ENCODE results near the gene ASXL3.

The ASXL3 gene

DNA sequence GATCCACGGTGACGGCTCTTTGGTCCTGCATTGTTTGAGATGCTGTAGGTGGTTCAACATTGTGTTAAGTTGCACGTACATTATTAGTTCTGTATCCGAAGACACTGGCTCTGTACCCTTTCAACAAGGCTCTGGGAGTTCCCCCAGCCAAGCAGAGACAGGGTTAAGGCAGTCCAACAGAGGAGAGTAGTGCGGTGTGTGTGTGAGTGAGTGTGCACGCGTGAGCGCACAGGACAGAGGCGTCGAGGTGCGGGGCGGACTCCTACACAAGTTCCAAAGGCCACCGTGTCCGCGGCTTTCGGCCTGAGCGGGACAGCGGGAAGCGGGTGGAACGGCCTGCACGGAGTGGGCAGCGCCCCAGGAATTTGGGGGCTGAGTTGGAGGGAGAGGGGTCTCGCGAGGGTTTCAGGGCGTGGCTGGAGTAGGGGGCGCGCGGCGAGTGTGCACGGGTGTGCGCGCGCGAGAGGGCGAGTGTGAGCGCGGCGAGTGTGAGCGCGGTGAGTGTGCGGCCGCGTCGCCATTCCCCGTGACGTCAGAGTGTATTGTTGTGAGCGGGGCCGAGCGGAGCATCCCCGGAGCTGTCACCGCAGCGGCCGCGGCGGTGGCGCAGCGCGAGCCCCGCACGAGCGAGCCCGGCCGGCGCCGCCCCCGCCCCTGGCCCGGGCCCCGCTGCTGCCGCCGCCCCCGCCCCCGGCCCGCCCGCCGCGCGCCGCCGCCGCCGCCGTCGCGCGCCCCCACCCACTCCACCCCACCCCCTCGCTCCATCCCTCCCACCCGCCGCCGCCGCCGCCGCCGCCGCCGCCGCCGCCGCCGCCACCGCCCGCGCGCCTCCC is at the start of gene ASXL3:
TSS of gene ASXL3 (plus strand) at position 535 of the 833 bp plus-strand sequence. CDS start 413 bp downstream, outside the sequence.
- no peak for DNase-seq

DNA sequence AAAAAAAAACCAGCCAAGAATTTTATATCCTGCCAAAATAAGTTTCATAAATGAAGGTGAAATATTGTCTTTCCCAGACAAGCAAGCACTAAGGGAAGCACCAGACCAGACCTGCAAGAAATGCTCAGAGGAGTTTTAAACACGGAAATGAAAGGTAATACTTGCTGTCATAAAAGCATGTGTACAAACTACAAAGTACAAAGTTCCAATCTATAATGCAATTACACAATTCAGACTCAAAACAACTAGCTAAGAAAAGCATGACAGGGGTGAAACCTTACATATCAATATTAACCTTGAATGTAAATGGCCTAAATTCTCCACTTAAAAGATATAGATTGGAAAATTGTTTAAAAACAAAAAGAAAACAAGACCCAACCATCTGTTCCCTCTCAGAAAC is 45.0 kb upstream of the ASXL3 start:
- DNase-seq: no peak

DNA sequence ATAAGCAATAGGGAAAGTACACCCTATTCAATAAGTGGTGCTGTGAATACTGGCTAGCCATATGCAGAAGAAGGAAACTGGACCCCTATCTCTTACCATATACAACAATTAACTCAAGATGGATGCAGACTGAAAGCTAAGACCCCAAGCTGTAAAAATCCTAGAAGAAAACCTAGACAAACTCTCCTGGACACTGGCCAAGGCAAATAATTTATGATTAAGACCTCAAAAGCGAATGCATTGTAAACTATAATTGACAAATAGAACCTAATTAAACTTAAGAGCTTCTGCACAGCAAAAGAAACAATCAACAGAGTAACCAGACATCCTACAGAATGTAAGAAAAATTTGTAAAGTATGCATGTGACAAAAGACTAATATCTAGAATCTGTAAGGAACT is 41.1 kb upstream of the ASXL3 start:
- no peak for DNase-seq

- no peak for DNase-seq
Observed at GRCh38 chr18:33538418-33539042, 39.5 kb upstream of the ASXL3 start.

- DNase-seq: no peak
Observed at GRCh38 chr18:33540392-33540791, 37.6 kb upstream of the ASXL3 start.

DNA sequence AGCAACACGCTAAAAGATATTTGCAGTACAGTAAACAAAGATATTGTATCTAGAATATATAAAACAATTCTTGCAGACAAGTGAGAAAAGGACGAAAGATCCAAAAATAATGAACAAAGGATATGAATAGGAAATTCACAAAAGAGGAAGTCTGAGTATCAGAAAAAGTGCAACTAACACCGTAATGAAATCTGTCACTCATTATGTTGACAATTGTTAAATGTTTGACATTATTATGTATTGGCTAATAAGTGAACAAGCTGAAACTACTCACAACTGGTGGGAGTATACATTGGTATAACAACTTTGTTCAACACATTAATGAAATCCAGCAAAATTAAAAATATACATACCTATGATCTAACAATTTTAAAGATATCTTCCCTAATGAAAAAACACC is 36.7 kb upstream of the ASXL3 start:
- DNase-seq: no peak

GRCh38 chr18:33556846-33557245 is 21.2 kb upstream of the ASXL3 start:
- DNase-seq: no peak

DNA sequence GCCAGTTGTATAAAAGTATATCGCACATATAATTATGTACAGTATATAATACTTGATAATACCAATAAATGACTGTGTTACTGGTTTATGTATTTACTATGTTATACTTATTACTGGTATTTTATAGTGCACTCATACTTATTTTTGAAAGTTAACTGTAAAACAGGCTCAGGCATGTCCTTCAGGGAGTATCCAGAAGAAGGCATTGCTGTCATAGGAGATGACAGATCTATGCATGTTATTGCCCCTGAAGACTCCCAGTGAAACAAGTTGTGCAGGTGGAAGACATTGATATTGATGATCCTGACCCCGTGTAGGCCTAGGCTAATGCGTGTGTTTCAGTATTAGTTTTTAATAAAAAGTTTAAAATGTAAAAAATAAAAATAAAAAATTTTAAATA is 20.3 kb upstream of the ASXL3 start:
- DNase-seq: no peak

DNA sequence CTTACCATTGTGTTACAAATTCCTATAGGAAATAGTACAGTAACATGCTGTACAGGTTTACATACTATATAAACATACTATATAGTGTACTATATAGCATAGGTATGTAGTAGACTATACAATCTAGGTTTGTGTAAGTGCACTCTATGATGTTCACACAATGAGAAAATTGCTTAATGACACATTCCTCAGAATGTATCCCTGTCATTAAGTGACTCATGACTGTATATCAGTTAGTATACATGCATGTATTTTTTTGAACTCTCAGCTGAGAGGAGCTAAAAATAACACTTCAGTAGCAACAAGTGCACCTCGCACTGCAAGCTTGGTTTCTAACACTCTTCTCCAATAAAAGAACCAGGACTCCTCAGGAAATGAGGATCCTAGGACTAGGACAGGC is 19.5 kb upstream of the ASXL3 start:
- no peak for DNase-seq

GRCh38 chr18:33560686-33561370 is 17.2 kb upstream of the ASXL3 start:
- DNase-seq: no peak

GRCh38 chr18:33562741-33563140 is 15.3 kb upstream of the ASXL3 start:
- DNase-seq: no peak

GRCh38 chr18:33567705-33568104 is 10.3 kb upstream of the ASXL3 start:
- no peak for DNase-seq

DNA sequence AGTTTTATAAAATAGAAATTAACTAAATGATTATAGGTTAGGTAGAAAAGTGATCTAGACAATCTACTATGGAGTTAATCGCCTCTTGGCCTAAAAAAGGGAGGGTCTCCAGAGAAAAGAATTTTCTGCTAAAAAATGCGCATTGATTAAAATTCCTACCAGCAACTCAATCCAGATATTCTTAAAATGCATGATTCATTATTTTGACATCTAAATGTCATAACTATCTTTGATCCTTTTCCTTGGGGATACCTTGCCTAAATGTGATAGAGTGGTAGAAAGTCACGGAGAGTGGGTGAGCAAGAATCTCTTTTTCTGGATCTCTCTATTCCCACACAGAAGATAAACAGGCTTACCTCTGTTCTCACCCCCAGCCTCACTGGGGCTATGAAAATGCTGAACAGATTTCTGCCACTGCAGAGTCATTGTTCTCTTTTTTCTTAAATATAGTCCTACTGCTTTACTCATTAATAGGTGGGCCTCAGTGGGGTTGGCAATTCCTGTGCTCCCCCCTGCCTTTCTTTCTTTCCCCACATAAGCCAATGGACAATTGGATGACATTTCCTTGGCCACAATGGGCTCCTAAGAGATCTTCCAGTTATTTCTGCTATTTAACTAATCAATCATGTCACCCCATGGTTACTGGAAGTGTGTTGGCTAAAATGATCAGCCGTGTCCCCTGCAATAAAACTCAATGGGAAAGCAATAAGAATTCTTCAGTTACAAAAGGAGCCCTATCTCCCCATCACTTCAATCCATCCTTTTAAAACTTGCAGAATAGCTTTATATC is 5.8 kb upstream of the ASXL3 start:
- no peak for DNase-seq

- DNase-seq: no peak
Observed at GRCh38 chr18:33573193-33573592, 4.8 kb upstream of the ASXL3 start.

- no peak for DNase-seq
Observed at GRCh38 chr18:33575451-33575850, 2.6 kb upstream of the ASXL3 start.

GRCh38 chr18:33576999-33577646 is 896 bp upstream of the ASXL3 start:
- DNase-seq: no peak

GRCh38 chr18:33578518-33579348 is 714 bp downstream of the ASXL3 start:
- no peak for DNase-seq

GRCh38 chr18:33579349-33580215 is 1.6 kb downstream of the ASXL3 start:
- no peak for DNase-seq

DNA sequence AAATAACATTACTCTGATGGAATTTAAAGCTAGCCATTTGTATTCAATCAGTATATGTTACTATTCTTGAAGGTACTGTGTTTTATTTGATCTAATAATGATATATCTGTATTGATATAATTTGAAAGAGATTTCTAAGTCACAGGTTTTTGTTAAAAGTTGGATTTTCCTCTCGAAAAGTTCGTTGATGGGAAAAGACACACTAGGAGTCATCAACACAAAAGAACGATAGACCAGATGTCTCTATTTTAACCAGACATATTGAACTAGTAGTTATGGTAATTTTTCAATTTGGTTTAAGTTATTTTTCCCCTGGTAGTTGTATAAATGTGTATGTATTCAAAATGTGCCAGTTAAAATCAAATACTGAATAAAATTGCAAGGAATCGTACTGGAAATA is 2.5 kb downstream of the ASXL3 start:
- DNase-seq: no peak

GRCh38 chr18:33581856-33582255 is 3.8 kb downstream of the ASXL3 start:
- no peak for DNase-seq

GRCh38 chr18:33583901-33584300 is 5.9 kb downstream of the ASXL3 start:
- DNase-seq: no peak

Measured in stimulated activated CD4-positive, alpha-beta T cell treated with anti-CD3 and anti-CD28 coated beads, Interleukin-1b, Interleukin-23, amount 100 ng/mL, for 48 hours (primary cell).